Gastrocnemius medialis (tissue), 4 donors: ENCODE measurements around the gene OR4D11.

Experiments used
- CTCF ChIP-seq, 5 experiments: fragments of 450-650 bp in 3 of 5; fragments of 200-600 bp in 2 of 5; sonication (generic) in 2 of 5; IDR thresholded peaks in 4 of 5; conservative IDR thresholded peaks in 1 of 5; 1 replicate in 4 of 5; 2 replicates in 1 of 5; pipeline ENCODE4 v1.5.1; 2016 to 2019; ENCODE audit warnings: antibody characterized with exemption in 5 of 5, mild to moderate bottlenecking in 3 of 5, moderate library complexity in 3 of 5
- POLR2A ChIP-seq, 2 donors: fragments of 450-650 bp; IDR thresholded peaks; one replicate each; pipeline ENCODE4 v1.6.1; 2017; ENCODE audit warnings: antibody characterized with exemption in 2 of 2, mild to moderate bottlenecking in 2 of 2, moderate library complexity in 2 of 2

- TF ChIP-seq CTCF (IDR thresholded peaks at IDR 0.05 in 4 of 5, conservative IDR thresholded peaks at IDR 0.05 in 1 of 5) (no peak), POLR2A (IDR thresholded peaks at IDR 0.05) (no peak)
These were observed 42.0 kb downstream of the OR4D11 start for GRCh38 chr11:59545179-59546020.
